HFFc6 (cell line): ENCODE data around the gene SOCS4. TPM values are rescaled to one million over a fixed set of nuclear protein-coding genes. Genes with fewer than 3 reads are reported as not detected.

ENCODE experiments used
- DNase-seq: peaks from one replicate; pipeline ENCODE4 v3.0.0-alpha.2; 2018
- H3K27ac Mint-ChIP-seq: 2 replicates; pipeline ENCODE4 v1.8.0; 2020; ENCODE audit warnings: mild to moderate bottlenecking, mixed read lengths
- H3K27me3 Mint-ChIP-seq: 2 replicates; pipeline ENCODE4 v1.8.0; 2021; ENCODE audit warnings: mild to moderate bottlenecking, moderate library complexity, mixed read lengths; ENCODE audit not compliant: insufficient read depth
- H3K36me3 Mint-ChIP-seq: 2 replicates; pipeline ENCODE4 v1.8.0; 2021; ENCODE audit warnings: low read depth, mixed read lengths
- H3K4me1 Mint-ChIP-seq: 2 replicates; pipeline ENCODE4 v1.8.0; 2020; ENCODE audit warnings: low read depth, mixed read lengths
- H3K4me3 Mint-ChIP-seq: 2 replicates; pipeline ENCODE4 v1.8.0; 2020; ENCODE audit warnings: mild to moderate bottlenecking, moderate library complexity, mixed read lengths
- H3K9me3 Mint-ChIP-seq: 2 replicates; pipeline ENCODE4 v1.8.0; 2020; ENCODE audit warnings: mild to moderate bottlenecking, mixed read lengths
- CTCF ChIP-seq: fragments of 200-600 bp; sonication (generic); IDR thresholded peaks from 2 replicates; pipeline ENCODE4 v1.5.0; 2021; ENCODE audit warnings: antibody characterized with exemption, mild to moderate bottlenecking
- total RNA-seq, 6 experiments: library from RNA; stranded (reverse); fragmentation: NEBNext Ultra II Directional; extraction: Animal tissue kit (Norgen Biotek cat#: 25700); gene quantifications; 2 replicates in 1 of 6; 3 replicates in 5 of 6; pipeline ENCODE4 v1.2.3, GENCODE V29; 2021

Gene SOCS4
- total RNA-seq, 6 experiments from 2014 or later: 22.1 to 26.2 (median 23.6) TPM

- Mint-ChIP-seq H3K4me3 (no peak overlapping the region), H3K27me3 (peaks cover 7% of the 10 kb centered on the region), H3K27ac (no peak overlapping the region)
Measured at GRCh38 chr14:55084401-55085059, 57.5 kb downstream of the SOCS4 start.

GRCh38 chr14:55085060-55085660, 58.1 kb downstream of the SOCS4 start:
- Mint-ChIP-seq H3K27me3 (peaks cover 7% of the 10 kb centered on the region), H3K4me3 (no peak overlapping the region), H3K9me3 (no peaks in the 10 kb centered on the region), H3K27ac (no peak overlapping the region), H3K4me1 (peaks cover 5% of the 10 kb centered on the region; the same call in 1 of the 2 replicates), H3K36me3 (no peaks in the 10 kb centered on the region)
- DNase-seq: no peak
- TF ChIP-seq CTCF: no peak

More at GRCh38 chr14:55084401-55085059, 57.5 kb downstream of the SOCS4 start:
- Mint-ChIP-seq H3K36me3 (no peaks in the 10 kb centered on the region), H3K9me3 (no peaks in the 10 kb centered on the region), H3K4me1 (peaks cover 4% of the 10 kb centered on the region; the same call in 1 of the 2 replicates)
- DNase-seq: no peak
- no peak for TF ChIP-seq CTCF

GRCh38 chr14:55086938-55087337, 59.9 kb downstream of the SOCS4 start:
- TF ChIP-seq CTCF: no peak
- Mint-ChIP-seq H3K9me3 (no peaks in the 10 kb centered on the region), H3K4me3 (no peak overlapping the region), H3K27ac (no peak overlapping the region), H3K4me1 (peaks cover 9% of the 10 kb centered on the region), H3K36me3 (no peaks in the 10 kb centered on the region), H3K27me3 (peaks cover 7% of the 10 kb centered on the region)
- no peak for DNase-seq

- TF ChIP-seq CTCF: no peak
- no peak for DNase-seq
- peaks cover 7% of the 10 kb centered on the region for H3K27me3 Mint-ChIP-seq
- H3K4me3 Mint-ChIP-seq: no peak overlapping the region
- H3K4me1 Mint-ChIP-seq: peaks cover 21% of the 10 kb centered on the region
- H3K36me3 Mint-ChIP-seq: no peaks in the 10 kb centered on the region
- no peaks in the 10 kb centered on the region for H3K9me3 Mint-ChIP-seq
- H3K27ac Mint-ChIP-seq: no peak overlapping the region
Measured at GRCh38 chr14:55088356-55088755, 61.3 kb downstream of the SOCS4 start.

- Mint-ChIP-seq H3K27me3 (peaks cover 1% of the 10 kb centered on the region; the same call in 1 of the 2 replicates), H3K36me3 (no peaks in the 10 kb centered on the region), H3K27ac (no peak overlapping the region), H3K4me3 (no peak overlapping the region), H3K9me3 (no peaks in the 10 kb centered on the region), H3K4me1 (peaks cover 28% of the 10 kb centered on the region)
- DNase-seq: no peak
- TF ChIP-seq CTCF: no peak
Measured at GRCh38 chr14:55092341-55092740, 65.3 kb downstream of the SOCS4 start.
